H9 (cell line): ENCODE data around the gene XRN2. TPM values are rescaled to one million over a fixed set of nuclear protein-coding genes. Genes with fewer than 3 reads are reported as not detected.
"Not testable (repeated sequence)": the region's sequence is repeated elsewhere in the genome, so short reads cannot be mapped to it uniquely, and the experiment has no call there.

Experiments
- DNase-seq: peaks from one replicate; pipeline ENCODE4 v3.0.0-alpha.2; 2017
- H2AFZ ChIP-seq: one replicate; pipeline ENCODE4 v1.6.1; 2013; ENCODE audit warnings: mild to moderate bottlenecking, low read length, control low read depth, moderate library complexity
- H2AK5ac ChIP-seq: 2 replicates; pipeline ENCODE4 v1.6.1; 2013; ENCODE audit warnings: low read length, control low read depth, mixed read lengths; ENCODE audit not compliant: insufficient read length
- H2BK120ac ChIP-seq: one replicate; pipeline ENCODE4 v1.6.1; 2013; ENCODE audit warnings: low read depth, mild to moderate bottlenecking, low read length, control low read depth, inconsistent platforms; ENCODE audit not compliant: poor library complexity, severe bottlenecking
- H2BK12ac ChIP-seq: 2 replicates; pipeline ENCODE4 v1.6.1; 2013; ENCODE audit warnings: low read length, control low read depth, mixed read lengths, low read depth; ENCODE audit not compliant: insufficient read length
- H2BK15ac ChIP-seq: 2 replicates; pipeline ENCODE4 v1.6.1; 2013; ENCODE audit warnings: low read depth, low read length, control low read depth
- H2BK20ac ChIP-seq: one replicate; pipeline ENCODE4 v1.6.1; 2013; ENCODE audit warnings: low read depth, mild to moderate bottlenecking, low read length, control low read depth, inconsistent platforms; ENCODE audit not compliant: poor library complexity, severe bottlenecking
- H2BK5ac ChIP-seq: 2 replicates; pipeline ENCODE4 v1.6.1; 2013; ENCODE audit warnings: low read length, control low read depth, mixed read lengths; ENCODE audit not compliant: insufficient read length
- H3K14ac ChIP-seq: 2 replicates; pipeline ENCODE4 v1.6.1; 2013; ENCODE audit warnings: low read length, control low read depth; ENCODE audit not compliant: insufficient read depth
- H3K18ac ChIP-seq: 2 replicates; pipeline ENCODE4 v1.6.1; 2013; ENCODE audit warnings: low read depth, mild to moderate bottlenecking, mixed read lengths, low read length, control low read depth; ENCODE audit not compliant: insufficient read length
- H3K23ac ChIP-seq: 2 replicates; pipeline ENCODE4 v1.6.1; 2013; ENCODE audit warnings: low read length, control low read depth, mixed read lengths, low read depth; ENCODE audit not compliant: insufficient read length
- H3K23me2 ChIP-seq: 2 replicates; pipeline ENCODE4 v1.6.1; 2013; ENCODE audit warnings: low read depth, mild to moderate bottlenecking, mixed read lengths, low read length, control low read depth; ENCODE audit not compliant: insufficient read length, poor library complexity, severe bottlenecking
- H3K27ac ChIP-seq: 2 replicates; pipeline ENCODE4 v1.5.1; 2013; ENCODE audit warnings: low read length, control low read depth, mixed read lengths, low read depth; ENCODE audit not compliant: insufficient read length
- H3K27me3 ChIP-seq: 2 replicates; pipeline ENCODE4 v1.6.1; 2013; ENCODE audit warnings: low read length, control low read depth, inconsistent platforms; ENCODE audit not compliant: insufficient read depth
- H3K4ac ChIP-seq: 2 replicates; pipeline ENCODE4 v1.6.1; 2013; ENCODE audit warnings: low read depth, mild to moderate bottlenecking, control low read depth, inconsistent platforms, low read length, moderate library complexity
- H3K4me1 ChIP-seq: 2 replicates; pipeline ENCODE4 v1.6.1; 2013; ENCODE audit warnings: low read length, control low read depth, inconsistent platforms; ENCODE audit not compliant: insufficient read depth
- H3K4me2 ChIP-seq: 2 replicates; pipeline ENCODE4 v1.6.1; 2013; ENCODE audit warnings: low read length, control low read depth, mixed read lengths; ENCODE audit not compliant: insufficient read length, insufficient read depth
- H3K56ac ChIP-seq: 2 replicates; pipeline ENCODE4 v1.6.1; 2013; ENCODE audit warnings: low read depth, mild to moderate bottlenecking, mixed read lengths, low read length, control low read depth; ENCODE audit not compliant: insufficient read length
- H3K79me1 ChIP-seq: 2 replicates; pipeline ENCODE4 v1.6.1; 2013; ENCODE audit warnings: low read depth, mild to moderate bottlenecking, moderate library complexity, low read length, control low read depth, inconsistent platforms; ENCODE audit not compliant: insufficient read depth, poor library complexity, severe bottlenecking
- H3K79me2 ChIP-seq: 2 replicates; pipeline ENCODE4 v1.6.1; 2013; ENCODE audit warnings: low read length, control low read depth, inconsistent platforms; ENCODE audit not compliant: insufficient read depth
- H3K9ac ChIP-seq: 2 replicates; pipeline ENCODE4 v1.6.1; 2013; ENCODE audit warnings: low read length, control low read depth, mixed read lengths; ENCODE audit not compliant: insufficient read length; ENCODE audit errors: extremely low read depth
- H3K9me3 ChIP-seq: one replicate; pipeline ENCODE4 v1.6.1; 2013; ENCODE audit warnings: low read depth, low read length, inconsistent platforms; ENCODE audit not compliant: control insufficient read depth
- H3T11ph ChIP-seq: one replicate; pipeline ENCODE4 v1.6.1; 2013; ENCODE audit warnings: mild to moderate bottlenecking, low read length, control low read depth, inconsistent platforms
- H4K20me1 ChIP-seq: one replicate; pipeline ENCODE4 v1.6.1; 2013; ENCODE audit not compliant: control insufficient read depth, insufficient read length, insufficient read depth
- H4K5ac ChIP-seq: 2 replicates; pipeline ENCODE4 v1.6.1; 2013; ENCODE audit warnings: low read depth, mild to moderate bottlenecking, mixed read lengths, low read length, control low read depth; ENCODE audit not compliant: insufficient read length
- H4K8ac ChIP-seq: replicated peaks from 2 replicates; pipeline ENCODE4 v1.6.1; 2013; ENCODE audit warnings: low read length, control low read depth, mixed read lengths, low read depth; ENCODE audit not compliant: insufficient read length
- H4K91ac ChIP-seq: 2 replicates; pipeline ENCODE4 v1.6.1; 2013; ENCODE audit warnings: low read depth, mild to moderate bottlenecking, moderate library complexity, mixed read lengths, low read length, control low read depth; ENCODE audit not compliant: insufficient read length
- H3K27ac Mint-ChIP-seq, 3 experiments: 2 replicates in 2 of 3; 3 replicates in 1 of 3; pipeline ENCODE4 v1.8.0; 2020 to 2021; ENCODE audit warnings: mixed read lengths in 3 of 3, mild to moderate bottlenecking in 1 of 3, moderate library complexity in 1 of 3
- H3K27me3 Mint-ChIP-seq: 2 replicates; pipeline ENCODE4 v1.8.0; 2021; ENCODE audit warnings: low read depth, mild to moderate bottlenecking, moderate library complexity, mixed read lengths
- H3K36me3 Mint-ChIP-seq, 3 experiments: 2 replicates in 2 of 3; 3 replicates in 1 of 3; pipeline ENCODE4 v1.8.0; 2020 to 2021; ENCODE audit warnings: low read depth in 3 of 3, mixed read lengths in 3 of 3; ENCODE audit not compliant: insufficient read depth in 1 of 3
- H3K4me1 Mint-ChIP-seq, 2 experiments: 2 replicates each; pipeline ENCODE4 v1.8.0; 2020; ENCODE audit warnings: mixed read lengths in 2 of 2
- H3K4me3 Mint-ChIP-seq, 2 experiments: 2 replicates in 1 of 2; 3 replicates in 1 of 2; pipeline ENCODE4 v1.8.0; 2020 to 2021; ENCODE audit warnings: mild to moderate bottlenecking in 2 of 2, mixed read lengths in 2 of 2, moderate library complexity in 1 of 2
- H3K9me3 Mint-ChIP-seq, 2 experiments: 2 replicates in 1 of 2; 3 replicates in 1 of 2; pipeline ENCODE4 v1.8.0; 2020; ENCODE audit warnings: mild to moderate bottlenecking in 2 of 2, mixed read lengths in 2 of 2, moderate library complexity in 1 of 2
- WGBS: extraction: QIAGEN DNeasy Blood & Tissue Kit; methylation state at CpG from one replicate; pipeline ENCODE4 v1.1.7; 2013; ENCODE audit warnings: missing lambda C conversion rate, low lambda C conversion rate, mixed read lengths; ENCODE audit not compliant: insufficient read length; ENCODE audit errors: extremely low coverage; 5-methylcytosine and 5-hydroxymethylcytosine counted together
- total RNA-seq: library from RNA; stranded (reverse); gene quantifications from 2 replicates; pipeline ENCODE4 v1.2.1, GENCODE V29; 2021
- TF ChIP-seq, protein P1 (sequence below): fragments of 200-600 bp; sonication (generic); conservative IDR thresholded peaks from 3 replicates; pipeline ENCODE4 v1.8.0; 2021; ENCODE audit warnings: antibody characterized with exemption, mild to moderate bottlenecking

Gene XRN2
- total RNA-seq, 1 experiment from 2014 or later = 96.7 TPM

DNA sequence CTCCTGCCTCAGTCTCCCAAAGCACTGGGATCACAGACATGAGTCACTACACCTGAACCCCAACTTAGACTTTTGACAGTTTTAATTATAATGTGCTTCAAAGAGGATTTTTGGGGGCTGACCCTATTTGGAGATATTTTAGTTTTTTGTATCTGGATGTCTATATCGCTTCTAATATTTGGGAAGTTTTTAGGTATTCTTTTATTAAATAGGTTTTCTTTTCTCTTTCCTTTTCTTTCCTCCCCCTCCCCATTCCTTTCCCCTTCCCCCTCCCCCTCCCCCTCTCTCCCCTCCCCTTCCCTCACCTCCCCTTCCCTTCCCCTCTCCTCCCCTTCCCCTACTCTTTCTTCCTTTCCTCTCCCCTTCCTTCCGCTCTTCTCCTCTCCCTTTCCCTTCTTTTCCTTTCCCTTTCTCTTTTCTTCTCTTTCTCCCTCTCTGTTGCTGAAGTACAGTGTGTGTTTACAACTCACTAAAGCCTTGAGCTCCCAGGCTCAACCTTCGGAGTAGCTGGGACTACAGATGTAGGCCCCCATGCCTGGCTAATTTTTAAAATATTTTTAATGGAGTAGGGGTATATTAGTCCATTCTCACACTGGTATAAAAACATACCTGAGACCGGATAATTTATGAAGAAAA is 118.6 kb downstream of the XRN2 start:
- H3K4me3 Mint-ChIP-seq = no peak overlapping the region
- no peak overlapping the region for H4K5ac ChIP-seq
- H3K4me2 ChIP-seq = no peak overlapping the region
- H3K9me3 Mint-ChIP-seq = peaks cover 14 to 20% of the 10 kb centered on the region in 2 experiments
- DNase-seq = no peak
- no peaks in the 10 kb centered on the region for H3K4me1 Mint-ChIP-seq
- H3K27me3 ChIP-seq = no peaks in the 10 kb centered on the region
- no peak overlapping the region for H3K56ac ChIP-seq
- WGBS = no CpG with 5 or more reads among the region's 4 CpGs
- no peak overlapping the region for H2AK5ac ChIP-seq
- H3K27me3 Mint-ChIP-seq = peaks cover 24% of the 10 kb centered on the region
- no peak overlapping the region for H2BK20ac ChIP-seq
- no peak overlapping the region for H3K9ac ChIP-seq
- H2BK5ac ChIP-seq = no peak overlapping the region
- H3K79me2 ChIP-seq = no peaks in the 10 kb centered on the region
- no peak overlapping the region for H3K4ac ChIP-seq
- no peak overlapping the region for H4K8ac ChIP-seq
- H2AFZ ChIP-seq = no peak overlapping the region
- TF ChIP-seq, protein P1, sequence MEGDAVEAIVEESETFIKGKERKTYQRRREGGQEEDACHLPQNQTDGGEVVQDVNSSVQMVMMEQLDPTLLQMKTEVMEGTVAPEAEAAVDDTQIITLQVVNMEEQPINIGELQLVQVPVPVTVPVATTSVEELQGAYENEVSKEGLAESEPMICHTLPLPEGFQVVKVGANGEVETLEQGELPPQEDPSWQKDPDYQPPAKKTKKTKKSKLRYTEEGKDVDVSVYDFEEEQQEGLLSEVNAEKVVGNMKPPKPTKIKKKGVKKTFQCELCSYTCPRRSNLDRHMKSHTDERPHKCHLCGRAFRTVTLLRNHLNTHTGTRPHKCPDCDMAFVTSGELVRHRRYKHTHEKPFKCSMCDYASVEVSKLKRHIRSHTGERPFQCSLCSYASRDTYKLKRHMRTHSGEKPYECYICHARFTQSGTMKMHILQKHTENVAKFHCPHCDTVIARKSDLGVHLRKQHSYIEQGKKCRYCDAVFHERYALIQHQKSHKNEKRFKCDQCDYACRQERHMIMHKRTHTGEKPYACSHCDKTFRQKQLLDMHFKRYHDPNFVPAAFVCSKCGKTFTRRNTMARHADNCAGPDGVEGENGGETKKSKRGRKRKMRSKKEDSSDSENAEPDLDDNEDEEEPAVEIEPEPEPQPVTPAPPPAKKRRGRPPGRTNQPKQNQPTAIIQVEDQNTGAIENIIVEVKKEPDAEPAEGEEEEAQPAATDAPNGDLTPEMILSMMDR = no peak
- no peaks in the 10 kb centered on the region for H3K23me2 ChIP-seq
- no peak overlapping the region for H3K14ac ChIP-seq
- H2BK12ac ChIP-seq = no peak overlapping the region
- H4K91ac ChIP-seq = no peak overlapping the region
- no peak overlapping the region for H3K27ac ChIP-seq
- H3K23ac ChIP-seq = no peak overlapping the region
- no peak overlapping the region for H3K18ac ChIP-seq
- no peaks in the 10 kb centered on the region; a peak in 3 of 7 replicates for H3K36me3 Mint-ChIP-seq
- no peaks in the 10 kb centered on the region for H3K9me3 ChIP-seq
- no peak overlapping the region for H3K27ac Mint-ChIP-seq
- no peaks in the 10 kb centered on the region for H3K79me1 ChIP-seq
- H3T11ph ChIP-seq = no peak overlapping the region
- H3K4me1 ChIP-seq = no peaks in the 10 kb centered on the region
- H2BK120ac ChIP-seq = no peak overlapping the region
- H2BK15ac ChIP-seq = no peak overlapping the region
- H4K20me1 ChIP-seq = no peaks in the 10 kb centered on the region

DNA sequence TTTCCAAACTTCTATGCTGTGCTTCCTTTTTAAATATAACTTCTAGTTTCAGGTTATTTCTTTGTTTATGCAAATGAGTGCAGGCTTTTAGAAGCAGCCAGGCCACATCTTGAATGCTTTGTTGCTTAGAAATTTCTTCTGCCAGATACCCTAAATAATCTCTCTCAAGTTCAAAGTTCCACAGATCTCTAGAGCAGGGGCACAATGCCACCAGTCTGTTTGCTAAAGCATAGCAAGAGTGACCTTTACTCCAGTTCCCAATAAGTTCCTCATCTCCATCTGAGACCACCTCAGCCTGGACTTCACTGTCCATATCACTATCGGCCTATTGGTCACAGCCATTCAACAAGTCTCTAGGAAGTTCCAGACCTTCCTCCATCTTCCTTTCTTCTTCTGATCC is 120.6 kb downstream of the XRN2 start:
- H2BK15ac ChIP-seq, H3K56ac ChIP-seq, H2AK5ac ChIP-seq, H3K14ac ChIP-seq, H3K79me1 ChIP-seq, H3K4ac ChIP-seq, H3K4me3 Mint-ChIP-seq, H3K9ac ChIP-seq, H2BK12ac ChIP-seq, H3K23ac ChIP-seq, H3K27me3 Mint-ChIP-seq, DNase-seq, H3K79me2 ChIP-seq, H3K4me2 ChIP-seq, H2BK120ac ChIP-seq, H2AFZ ChIP-seq, H3K4me1 ChIP-seq, H3T11ph ChIP-seq, H3K27ac Mint-ChIP-seq, H4K5ac ChIP-seq, H3K18ac ChIP-seq, H4K8ac ChIP-seq, H3K27me3 ChIP-seq, H3K36me3 Mint-ChIP-seq, H2BK5ac ChIP-seq, H4K20me1 ChIP-seq, H3K9me3 ChIP-seq, H3K4me1 Mint-ChIP-seq, H4K91ac ChIP-seq, H3K27ac ChIP-seq, H2BK20ac ChIP-seq, H3K23me2 ChIP-seq: not testable (repeated sequence)
- WGBS = no CpG with 5 or more reads among the region's 1 CpG
- peaks cover 11 to 20% of the 10 kb centered on the region in 2 experiments for H3K9me3 Mint-ChIP-seq
